ENCODE data around the gene PFKFB1.
A peak's percentile ranks its signal among the peaks of the same experiment; 100 is the strongest.

Gene PFKFB1

DNA sequence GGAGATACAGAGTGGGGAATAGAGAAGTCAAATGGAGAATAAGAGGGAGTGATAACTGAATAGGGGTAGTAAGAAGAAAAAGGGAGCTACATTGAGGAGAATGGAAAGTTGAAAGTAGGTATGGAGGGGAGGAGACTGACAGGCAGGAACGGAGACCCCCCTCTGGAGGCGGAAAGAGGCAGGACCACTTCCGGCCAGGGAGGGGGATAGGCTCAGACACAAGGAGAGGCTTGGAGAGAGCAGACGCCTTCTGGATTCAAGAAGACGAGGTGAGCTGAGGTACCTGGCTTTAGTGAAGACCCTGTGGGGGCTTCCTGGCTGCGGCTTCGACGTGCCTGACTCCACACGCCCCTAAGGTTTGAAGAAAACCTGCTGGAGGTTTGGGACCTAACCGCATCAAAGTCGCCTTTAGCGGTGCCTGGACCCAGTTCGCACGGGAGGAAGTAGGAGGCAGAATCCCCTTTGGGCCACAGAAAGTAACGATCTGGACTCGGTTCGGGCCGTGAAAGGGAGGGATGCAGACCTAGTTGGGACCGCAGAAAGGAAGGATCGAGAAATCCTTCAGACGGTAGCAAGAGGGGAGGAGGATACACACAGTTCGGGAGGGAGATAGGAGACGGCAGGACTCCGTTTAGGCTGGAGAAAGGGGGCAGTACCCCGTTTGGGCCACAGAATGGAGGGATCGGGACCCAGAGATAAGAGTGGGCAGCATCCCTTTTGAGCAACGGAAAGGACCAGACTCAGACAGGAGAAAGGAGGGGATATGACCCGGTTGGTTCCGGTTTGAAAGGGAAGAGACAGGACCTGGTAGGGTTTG lies 73.2 kb downstream of the PFKFB1 start, which contains the start of gene TRO:
Gene TRO, plus strand, starts transcription at position 215 of the 817 bp plus-strand sequence. CDS start 1,423 bp downstream, outside the sequence.
- peak; percentile 63 for DNase-seq

DNA sequence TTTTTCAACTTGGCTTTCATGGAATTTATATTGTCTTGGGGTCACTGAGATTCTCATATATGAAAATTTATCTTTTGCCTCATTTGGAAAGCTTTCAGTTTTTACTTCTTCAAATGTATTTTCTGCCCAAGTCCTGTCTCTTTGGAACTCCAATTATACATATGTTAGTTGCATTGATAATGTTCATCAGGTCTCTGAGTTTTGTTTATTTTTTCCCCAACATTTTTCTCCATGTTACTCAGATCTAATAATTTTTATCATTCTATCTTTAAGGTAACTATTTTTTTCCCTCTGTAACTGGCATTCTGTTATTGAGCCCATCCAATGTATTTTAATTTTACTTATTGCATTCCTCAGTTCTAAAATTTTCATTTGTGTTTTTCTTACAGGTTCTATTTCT lies 84.0 kb downstream of the PFKFB1 start:
- no peak for DNase-seq

DNA sequence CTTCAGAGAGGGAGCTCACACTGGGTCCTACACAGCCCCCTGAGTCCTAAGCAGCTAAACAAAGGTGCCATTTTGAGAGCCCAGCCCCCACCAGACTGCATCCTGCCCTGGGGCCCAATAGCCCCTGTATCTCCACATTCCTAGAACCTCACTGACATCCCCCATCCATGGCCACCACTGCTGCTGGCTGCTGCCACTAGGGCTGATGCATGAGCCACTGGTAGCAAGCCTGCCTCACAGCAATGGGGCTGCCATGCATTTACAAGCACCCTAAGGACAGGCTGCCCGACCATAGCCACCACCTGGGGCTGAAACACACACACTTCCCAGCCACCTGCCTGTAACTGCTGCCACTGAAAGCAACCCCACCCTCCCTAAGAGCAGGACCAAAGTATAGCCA lies 99.8 kb downstream of the PFKFB1 start:
- DNase-seq, result no peak

DNA sequence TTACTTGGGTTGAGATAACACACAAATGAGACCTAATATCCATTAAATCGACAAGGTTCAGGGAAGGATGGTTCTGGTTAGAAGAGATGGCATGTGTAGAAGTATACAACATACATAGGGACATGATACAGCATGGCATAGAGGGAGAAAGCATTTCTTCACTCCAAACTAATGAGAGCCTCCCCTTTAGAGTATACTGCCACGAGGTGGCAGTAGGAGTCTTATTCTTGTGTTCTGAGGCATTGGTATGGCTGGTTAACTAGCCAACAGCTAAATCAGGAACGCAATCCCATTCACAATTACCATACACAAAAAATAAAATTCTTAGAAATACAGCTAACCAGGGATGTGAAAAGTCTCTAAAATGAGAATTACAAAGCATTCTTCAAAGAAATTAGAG lies 102.4 kb downstream of the PFKFB1 start:
- no peak for DNase-seq

DNA sequence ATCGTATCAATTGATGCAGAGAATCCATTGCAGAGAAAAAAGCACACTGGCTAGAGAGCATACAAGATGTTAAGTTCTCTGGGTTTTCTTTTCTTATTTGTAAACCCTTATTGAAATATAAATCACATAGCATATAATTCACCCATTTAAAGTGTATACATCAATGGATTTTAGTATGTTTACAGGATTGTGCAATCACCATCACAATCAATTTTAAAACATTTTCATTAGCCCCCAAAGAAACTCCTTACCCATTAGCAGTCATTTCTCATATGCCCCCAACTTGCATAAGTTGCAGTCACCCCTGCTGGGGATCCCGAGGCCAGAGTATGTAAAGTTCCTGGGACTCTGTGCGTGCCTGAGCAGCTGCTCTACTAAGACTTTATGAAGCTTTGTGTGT lies 108.2 kb downstream of the PFKFB1 start:
- no peak for DNase-seq
